Kidney tubule cell (primary cell): Measurements from ENCODE around the gene CAMK2B.

ENCODE experiments used
- DNase-seq: peaks from one replicate; pipeline ENCODE4 v3.0.0-alpha.2; 2018; ENCODE audit warnings: low spot score

The CAMK2B gene

GRCh38 chr7:44329888-44330287 is 4.5 kb upstream of the CAMK2B start:
- DNase-seq, result no peak

GRCh38 chr7:44329081-44329480 is 3.7 kb upstream of the CAMK2B start:
- DNase-seq, result no peak

- DNase-seq, result no peak
Measured at GRCh38 chr7:44327981-44328380, 2.6 kb upstream of the CAMK2B start.

GRCh38 chr7:44326261-44327125 is 1.1 kb upstream of the CAMK2B start:
- no peak for DNase-seq

GRCh38 chr7:44325811-44326241 is 432 bp upstream of the CAMK2B start:
- DNase-seq, result no peak

DNA sequence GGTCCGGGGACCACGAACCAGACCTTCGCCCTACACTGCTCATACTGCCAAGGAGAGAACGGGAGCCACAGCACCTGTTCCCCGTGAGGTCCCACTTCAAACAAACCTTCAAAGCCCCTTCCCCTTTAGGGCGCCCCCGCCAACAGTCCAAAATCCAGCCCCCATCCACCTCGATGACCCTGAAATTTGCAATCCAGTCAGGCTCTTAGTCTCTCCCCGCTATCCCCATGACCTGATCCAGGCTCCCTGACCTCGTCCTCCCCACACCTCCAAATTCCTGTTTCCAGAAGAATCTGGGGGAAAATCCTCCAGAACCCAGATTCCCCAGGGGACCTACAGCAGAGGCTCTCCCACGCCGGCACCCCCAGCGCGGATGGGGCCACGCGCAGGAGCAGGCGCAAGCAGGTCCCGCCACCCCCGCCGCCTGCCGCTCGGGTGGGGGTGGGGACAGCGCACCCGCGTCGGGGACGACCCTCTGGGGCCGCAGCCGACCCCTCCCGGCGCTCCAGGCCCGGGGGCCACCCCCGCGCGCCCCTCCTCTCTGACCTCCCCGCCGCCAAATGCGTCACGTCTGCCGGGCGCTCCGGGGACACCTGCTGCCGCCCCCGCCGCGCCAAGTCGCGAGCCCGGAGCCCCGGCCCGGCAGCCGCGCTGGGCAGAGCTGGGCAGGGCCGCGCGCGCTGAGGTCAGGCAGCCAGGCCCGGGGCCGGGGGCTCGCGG is 753 bp downstream of the CAMK2B start:
- no peak for DNase-seq

DNA sequence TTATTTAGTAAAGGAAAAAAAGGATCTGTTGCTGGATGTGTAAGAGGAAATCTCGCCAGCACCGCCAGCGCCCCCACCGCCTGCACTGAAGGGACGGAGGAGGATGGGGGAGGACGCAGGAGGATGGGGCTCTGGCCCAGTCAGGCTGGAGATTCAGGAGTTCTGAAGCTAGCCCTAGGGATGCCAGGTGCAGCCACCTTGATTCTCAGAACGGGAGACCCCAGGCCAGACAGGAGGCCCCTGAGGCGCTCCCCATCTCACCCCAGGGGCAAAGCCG is 1.3 kb downstream of the CAMK2B start:
- no peak for DNase-seq

DNA sequence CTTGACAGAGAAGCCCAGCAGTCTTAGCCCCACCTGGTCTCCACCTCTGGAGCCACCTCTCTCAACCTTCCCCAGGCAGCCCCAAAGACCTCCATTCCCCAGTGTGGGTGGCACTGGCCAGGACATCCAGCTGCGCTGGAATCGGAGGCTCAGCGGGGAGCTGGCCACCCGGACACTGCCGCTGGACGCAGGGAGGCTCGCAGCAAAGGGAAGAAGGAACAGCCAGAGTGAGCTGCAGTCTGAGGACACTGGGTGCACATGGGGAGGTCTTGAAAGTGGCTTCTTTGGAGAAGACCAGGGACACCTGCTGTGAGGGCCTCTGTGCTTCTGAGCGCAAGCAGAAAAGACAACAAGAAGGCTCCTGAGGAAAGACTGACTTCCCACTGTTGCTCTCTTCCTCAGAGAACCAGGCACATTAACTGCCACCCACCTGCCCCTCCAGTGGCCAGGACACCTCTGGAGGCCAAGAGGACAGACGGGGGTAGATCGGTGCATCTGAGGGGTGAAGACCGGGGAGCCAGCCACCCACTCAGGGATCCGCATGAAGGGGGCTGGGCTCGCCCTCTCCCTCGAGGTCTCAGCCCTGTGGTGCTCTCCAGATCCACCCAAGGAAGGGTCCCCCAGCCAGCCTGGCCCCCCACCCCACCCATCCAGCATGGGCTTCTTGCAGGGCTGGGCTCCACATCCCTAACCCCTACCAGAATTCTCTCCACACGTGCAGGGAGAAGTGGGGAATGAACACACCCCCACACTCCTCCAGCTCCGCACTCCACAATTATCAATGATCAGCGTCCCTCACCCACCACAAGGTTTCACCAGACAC is 1.8 kb downstream of the CAMK2B start:
- DNase-seq, result no peak

- DNase-seq, result peak; percentile 59
Measured at GRCh38 chr7:44322631-44323363, 2.6 kb downstream of the CAMK2B start.

DNA sequence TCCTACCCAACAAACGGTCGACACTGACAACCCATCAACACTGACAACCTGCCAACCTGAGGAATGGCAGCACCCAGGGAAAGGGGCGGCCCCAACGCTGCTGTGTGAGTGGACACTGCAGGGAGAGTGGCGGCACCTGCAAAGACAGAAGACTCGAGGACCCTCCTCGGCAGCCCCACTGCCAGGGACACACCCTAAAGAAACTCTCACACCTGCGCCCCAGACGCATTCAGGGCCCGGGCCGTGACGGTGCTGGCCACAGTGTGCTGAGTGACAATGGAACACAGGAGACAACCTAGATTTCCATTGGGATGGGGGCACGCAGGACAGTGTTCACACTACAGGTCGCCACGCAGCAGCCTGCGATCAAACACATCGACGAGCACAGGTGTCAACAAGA is 3.6 kb downstream of the CAMK2B start:
- DNase-seq, result no peak

GRCh38 chr7:44320794-44321371 is 4.5 kb downstream of the CAMK2B start:
- peak; percentile 48 for DNase-seq

DNA sequence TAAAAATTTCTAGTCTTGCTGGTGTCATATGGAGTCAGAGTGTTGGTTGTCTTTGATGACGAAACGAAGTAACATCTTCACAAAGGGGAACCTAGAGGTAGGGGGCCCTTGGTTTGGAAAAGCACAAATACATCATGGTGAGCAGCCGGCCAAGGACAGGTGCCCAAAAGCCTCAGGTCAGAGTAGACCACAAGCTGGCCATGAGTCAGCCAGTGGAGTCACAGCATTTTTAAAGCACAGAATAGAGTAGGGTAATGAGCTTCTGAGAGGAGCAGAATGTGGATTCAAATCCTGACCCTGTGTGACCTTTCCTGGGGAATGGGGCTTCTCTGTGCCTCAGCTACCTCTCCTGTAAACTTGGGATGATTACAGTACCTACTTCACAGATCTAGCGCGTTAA is 5.3 kb downstream of the CAMK2B start:
- DNase-seq, result peak; percentile 43

- DNase-seq, result no peak
Measured at GRCh38 chr7:44318332-44318731, 7.1 kb downstream of the CAMK2B start.

DNA sequence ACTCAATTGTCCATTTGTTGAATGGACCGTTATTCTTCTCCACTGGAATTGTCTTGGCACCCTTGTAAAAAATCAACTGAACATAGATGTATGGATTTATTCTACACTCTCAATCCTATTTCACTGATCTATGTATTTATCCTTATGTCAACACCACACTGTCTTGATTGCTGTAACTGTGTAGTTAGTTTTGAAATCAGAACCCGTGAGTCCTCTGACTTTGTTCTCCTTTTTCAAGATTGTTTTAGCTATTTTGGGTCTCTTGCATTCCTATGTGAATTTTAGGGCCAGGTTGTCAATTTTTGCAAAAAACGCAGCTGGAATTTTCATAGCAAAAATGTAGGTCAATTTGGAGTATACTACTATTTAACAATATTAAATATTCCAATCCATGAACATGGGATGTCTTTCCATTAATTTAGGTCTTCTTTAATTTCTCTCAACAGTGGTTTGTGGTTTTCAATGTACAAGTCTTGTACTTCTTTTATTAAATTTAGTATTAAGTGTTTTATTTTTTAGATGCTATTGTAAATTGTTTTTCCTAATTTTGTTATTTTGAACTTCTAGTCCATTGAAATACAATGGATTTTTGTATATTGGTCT is 10.0 kb downstream of the CAMK2B start:
- no peak for DNase-seq

- DNase-seq, result no peak
Measured at GRCh38 chr7:44313621-44314031, 11.8 kb downstream of the CAMK2B start.

DNA sequence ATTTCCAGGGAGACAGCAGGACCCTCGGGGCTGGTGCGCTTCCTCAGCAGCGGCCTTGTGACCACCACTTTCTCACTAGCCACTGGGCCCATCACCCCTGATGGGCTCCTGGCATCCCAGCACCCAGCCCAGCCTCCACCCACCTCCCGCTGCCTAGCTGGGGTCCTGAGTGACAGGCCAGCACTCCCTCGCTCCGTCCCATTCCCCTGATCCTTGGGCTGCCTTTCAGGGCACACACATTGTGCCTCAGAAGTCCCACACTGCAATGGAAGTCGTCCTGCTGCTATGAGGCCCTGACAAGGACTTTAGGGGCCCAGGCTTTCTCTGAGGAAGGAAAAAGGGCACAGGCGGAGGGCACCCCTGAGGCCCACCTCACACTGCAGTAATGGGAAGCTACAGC is 12.4 kb downstream of the CAMK2B start:
- no peak for DNase-seq

GRCh38 chr7:44311561-44312495 is 13.6 kb downstream of the CAMK2B start:
- DNase-seq, result no peak

DNA sequence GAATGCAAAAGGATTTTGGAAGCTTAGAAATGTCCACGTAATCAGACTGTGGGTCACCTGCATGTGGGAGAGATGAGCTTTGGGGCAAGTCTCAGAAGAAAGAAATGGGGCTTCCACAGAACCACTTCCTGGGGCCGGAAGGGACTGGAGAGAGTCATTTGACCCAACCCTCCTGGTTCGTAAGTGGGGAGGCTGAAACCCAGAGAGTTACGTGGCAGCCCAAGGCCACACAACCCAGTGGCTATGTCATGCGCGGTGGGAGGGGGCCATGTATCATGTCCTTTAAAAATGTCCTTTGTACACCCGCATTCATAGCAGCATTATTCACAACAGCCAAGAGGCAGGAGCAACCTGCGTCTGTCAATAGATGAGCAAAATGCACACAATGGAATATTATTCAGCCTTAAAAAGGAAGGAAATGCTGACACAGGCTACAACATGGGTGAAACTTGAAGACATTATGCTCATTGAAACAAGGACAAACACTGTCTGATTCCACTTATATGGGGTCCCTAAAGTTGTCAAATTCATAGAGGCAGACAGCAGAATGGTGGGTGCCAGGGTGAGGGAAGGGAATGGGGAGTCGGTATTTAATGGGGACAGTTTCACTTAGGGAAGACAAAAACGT is 15.1 kb downstream of the CAMK2B start:
- no peak for DNase-seq

- DNase-seq, result peak; percentile 48
Measured at GRCh38 chr7:44309271-44310091, 15.9 kb downstream of the CAMK2B start.
